PC-3 (cell line): ENCODE results near the gene ZBTB16. TPM values are rescaled to one million over a fixed set of nuclear protein-coding genes. Genes with fewer than 3 reads are reported as not detected.

ENCODE experiments used
- ATAC-seq: fragments of 200-7000 bp; cut with Tn5 transposase; 2 replicates; pipeline ENCODE4 v1.9.1; 2020; ENCODE audit warnings: mild to moderate bottlenecking, moderate library complexity
- BruUV-seq: library from RNA; stranded (reverse); fragments of 400-500 nt; replicated peaks from 2 replicates; lab custom pipeline; 2021; lab: Mats Ljungman, UMichigan
- CTCF ChIA-PET: fragments of 300-600 bp; sonication (Branson Sonifier 250); formaldehyde crosslinking; loops from one replicate; lab custom pipeline; 2022; ENCODE audit warnings: antibody characterized with exemption; lab: Charles Lee
- POLR2A ChIA-PET: fragments of 300-600 bp; sonication (Branson Sonifier 250); formaldehyde crosslinking; loops from one replicate; lab custom pipeline; 2022; ENCODE audit warnings: antibody characterized with exemption; ENCODE audit not compliant: unreplicated experiment; lab: Charles Lee
- DNase-seq: peaks from one replicate; pipeline ENCODE4 v3.0.0-alpha.2; 2015
- H2AFZ ChIP-seq: fragments of 300-600 bp; sonication (generic); 2 replicates; pipeline ENCODE4 v1.6.0; 2016; ENCODE audit warnings: antibody characterized with exemption, low read length
- H3F3A ChIP-seq: fragments of 300-600 bp; sonication (generic); one replicate; pipeline ENCODE4 v1.6.0; 2017; ENCODE audit warnings: antibody characterized with exemption, low read length, control low read depth, mild to moderate bottlenecking; ENCODE audit not compliant: unreplicated experiment
- H3K27ac ChIP-seq: fragments of 300-600 bp; sonication (generic); 2 replicates; pipeline ENCODE4 v1.5.1; 2016; ENCODE audit warnings: mild to moderate bottlenecking, low read length
- H3K27me3 ChIP-seq: fragments of 300-600 bp; sonication (generic); 2 replicates; pipeline ENCODE4 v1.6.1; 2016; ENCODE audit warnings: low read length, mixed read lengths
- H3K36me3 ChIP-seq: fragments of 300-600 bp; sonication (generic); 2 replicates; pipeline ENCODE4 v1.6.1; 2016; ENCODE audit warnings: low read depth, mixed run types, low read length, mixed read lengths
- H3K4me1 ChIP-seq: fragments of 300-600 bp; sonication (generic); 2 replicates; pipeline ENCODE4 v1.5.1; 2016; ENCODE audit warnings: low read length; ENCODE audit not compliant: insufficient read depth
- H3K4me2 ChIP-seq: fragments of 300-600 bp; sonication (generic); 2 replicates; pipeline ENCODE4 v1.6.0; 2016; ENCODE audit warnings: low read length
- H3K4me3 ChIP-seq: fragments of 300-600 bp; sonication (generic); 2 replicates; pipeline ENCODE4 v1.5.1; 2016; ENCODE audit warnings: mild to moderate bottlenecking, low read length, mixed read lengths
- H3K79me2 ChIP-seq: fragments of 300-600 bp; sonication (generic); 2 replicates; pipeline ENCODE4 v1.6.1; 2017; ENCODE audit warnings: low read length, mixed read lengths
- H3K9ac ChIP-seq: fragments of 300-600 bp; sonication (generic); 2 replicates; pipeline ENCODE4 v1.6.0; 2016; ENCODE audit warnings: mild to moderate bottlenecking, low read length
- H3K9me2 ChIP-seq: fragments of 300-600 bp; sonication (generic); replicated peaks from 2 replicates; pipeline ENCODE4 v1.6.1; 2016; ENCODE audit warnings: mixed run types, low read length, mixed read lengths
- H3K9me3 ChIP-seq: fragments of 300-600 bp; sonication (generic); 2 replicates; pipeline ENCODE4 v1.6.1; 2016; ENCODE audit warnings: low read length, mixed read lengths
- H4K20me1 ChIP-seq: fragments of 300-600 bp; sonication (generic); 2 replicates; pipeline ENCODE4 v1.6.1; 2016; ENCODE audit warnings: low read length, mixed read lengths
- CTCF ChIP-seq: fragments of 300-600 bp; sonication (generic); conservative IDR thresholded peaks from 2 replicates; pipeline ENCODE4 v1.5.1; 2017; ENCODE audit warnings: antibody characterized with exemption, low read depth, mild to moderate bottlenecking, low read length
- EZH2 ChIP-seq: fragments of 300-600 bp; sonication (generic); IDR thresholded peaks from one replicate; pipeline ENCODE4 v1.6.1; 2017; ENCODE audit warnings: antibody characterized with exemption, mild to moderate bottlenecking, low read length; ENCODE audit not compliant: unreplicated experiment
- EZH2phosphoT487 ChIP-seq: fragments of 300-600 bp; sonication (generic); IDR thresholded peaks from 2 replicates; pipeline ENCODE4 v1.6.1; 2018; ENCODE audit warnings: mild to moderate bottlenecking, antibody characterized with exemption, low read length, borderline replicate concordance
- intact Hi-C: fragments of 100-400 bp; cut with micrococcal nuclease; formaldehyde crosslinking; loops from 2 replicates; pipeline ENCODE4 v1.9.0; 2023
- total RNA-seq: library from RNA; depleted of rRNA; stranded (reverse); fragments of >200 nt; gene quantifications from 2 replicates; pipeline ENCODE4 v1.2.3, GENCODE V29; 2014

ZBTB16 gene
- total RNA-seq, 1 experiment from 2014 or later, result not detected

DNA sequence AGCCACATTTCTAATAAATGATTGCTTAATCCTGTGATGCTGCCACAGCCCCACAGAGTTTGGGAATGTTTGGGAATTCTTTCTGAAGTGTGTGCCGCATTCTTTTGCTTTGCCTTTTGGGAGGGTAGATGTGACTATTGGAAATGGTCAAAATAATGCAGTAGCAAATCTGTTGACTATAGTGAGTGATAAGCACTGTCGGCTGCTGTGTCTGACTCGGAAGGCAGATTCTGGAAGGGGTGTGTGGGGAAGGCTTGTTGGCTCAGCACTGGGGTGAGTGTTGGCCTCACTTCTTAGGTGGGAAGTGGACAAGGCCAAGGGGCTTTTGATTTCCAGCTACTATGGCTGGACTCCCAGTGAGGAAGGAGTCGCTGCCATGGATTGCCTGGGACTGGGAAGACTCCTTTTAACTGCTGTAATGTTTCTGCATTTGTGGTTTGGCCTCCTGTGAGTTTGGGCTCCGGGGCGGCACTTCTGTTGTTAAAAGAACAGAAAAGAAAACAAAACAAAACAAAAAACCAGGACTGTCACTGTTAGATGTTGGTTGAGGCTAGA is 20.1 kb downstream of the ZBTB16 start:
- H3K4me3 ChIP-seq, result no peak overlapping the region
- no peak overlapping the region for H3K27ac ChIP-seq
- no peak overlapping the region for H2AFZ ChIP-seq
- no peaks in the 10 kb centered on the region for H3K4me1 ChIP-seq
- no peaks in the 10 kb centered on the region for H3K36me3 ChIP-seq
- no peaks in the 10 kb centered on the region for H3K9me2 ChIP-seq
- no peaks in the 10 kb centered on the region for H3K79me2 ChIP-seq
- H3F3A ChIP-seq, result no peaks in the 10 kb centered on the region
- no peaks in the 10 kb centered on the region for H4K20me1 ChIP-seq
- DNase-seq (no peak), ATAC-seq (no peak)
- ChIA-PET CTCF (no interaction called here), POLR2A (no interaction called here)
- BruUV-seq, result no TSS peak
- TF ChIP-seq EZH2phosphoT487, result no peak
- TF ChIP-seq CTCF, result no peak
- no peak for TF ChIP-seq EZH2
- no peak overlapping the region for H3K4me2 ChIP-seq
- intact Hi-C loops, result no loop called here
- H3K27me3 ChIP-seq, result peaks cover 89% of the 10 kb centered on the region
- no peak overlapping the region for H3K9ac ChIP-seq
- H3K9me3 ChIP-seq, result no peaks in the 10 kb centered on the region

DNA sequence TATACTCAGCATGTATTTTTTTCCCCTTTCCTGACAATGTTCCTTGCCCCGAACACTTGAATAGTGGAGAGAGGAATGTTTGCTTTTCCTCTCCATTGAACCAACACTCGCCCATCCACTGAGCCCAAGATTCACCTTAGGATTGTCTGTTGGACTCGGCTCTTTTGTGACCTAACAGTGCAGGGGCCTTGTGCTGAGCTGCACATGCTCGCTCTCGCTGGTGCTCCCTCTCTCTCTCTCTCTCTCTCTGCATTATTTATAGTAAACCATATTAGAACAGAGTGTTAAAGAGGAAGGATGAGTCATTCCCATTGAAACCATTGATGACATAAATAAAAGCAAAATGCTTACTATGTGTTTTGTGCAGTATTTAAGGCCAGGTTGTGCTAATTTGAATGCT is 20.7 kb downstream of the ZBTB16 start:
- H3K9me2 ChIP-seq, result no peaks in the 10 kb centered on the region
- no peak for ATAC-seq
- TF ChIP-seq CTCF, result no peak
- no peak for TF ChIP-seq EZH2phosphoT487
- no peak for TF ChIP-seq EZH2
- no peaks in the 10 kb centered on the region for H3K4me1 ChIP-seq
- POLR2A ChIA-PET, result no interaction called here
- no peak overlapping the region for H3K4me3 ChIP-seq
- no peak overlapping the region for H3K4me2 ChIP-seq
- BruUV-seq, result no TSS peak
- no peaks in the 10 kb centered on the region for H3K36me3 ChIP-seq
- H3F3A ChIP-seq, result no peaks in the 10 kb centered on the region
- H3K9ac ChIP-seq, result no peak overlapping the region
- CTCF ChIA-PET, result no interaction called here
- H3K27me3 ChIP-seq, result peaks cover 86% of the 10 kb centered on the region
- no peak for DNase-seq
- no peaks in the 10 kb centered on the region for H3K9me3 ChIP-seq
- no peak overlapping the region for H3K27ac ChIP-seq
- H2AFZ ChIP-seq, result no peak overlapping the region
- H4K20me1 ChIP-seq, result no peaks in the 10 kb centered on the region
- no peaks in the 10 kb centered on the region for H3K79me2 ChIP-seq
- intact Hi-C loops, result no loop called here

DNA sequence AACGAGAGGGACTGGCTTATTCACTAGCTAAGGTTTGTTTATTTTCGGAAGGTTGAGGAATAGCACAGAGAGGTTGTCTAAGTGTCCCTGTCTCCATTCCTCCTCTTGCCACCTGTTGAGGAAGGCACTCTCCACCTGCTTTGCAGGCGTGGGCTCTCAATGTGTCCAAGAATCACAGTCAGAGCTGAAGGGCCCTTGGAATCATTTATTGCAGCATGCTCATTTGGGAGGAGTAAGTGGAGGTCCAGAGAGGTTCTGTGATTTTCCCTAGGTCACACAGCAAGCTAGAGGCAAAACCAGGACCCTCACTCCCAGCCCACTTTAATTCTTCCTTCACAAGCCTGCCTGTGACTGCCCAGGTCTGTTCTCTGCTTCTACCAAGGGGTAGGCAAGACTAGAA is 21.3 kb downstream of the ZBTB16 start:
- no peaks in the 10 kb centered on the region for H3F3A ChIP-seq
- no peaks in the 10 kb centered on the region for H4K20me1 ChIP-seq
- H3K9me3 ChIP-seq, result no peaks in the 10 kb centered on the region
- no peak overlapping the region for H2AFZ ChIP-seq
- ATAC-seq (no peak), DNase-seq (no peak)
- intact Hi-C loops, result no loop called here
- H3K79me2 ChIP-seq, result no peaks in the 10 kb centered on the region
- H3K4me3 ChIP-seq, result no peak overlapping the region
- peaks cover 86% of the 10 kb centered on the region for H3K27me3 ChIP-seq
- H3K36me3 ChIP-seq, result no peaks in the 10 kb centered on the region
- no peak for TF ChIP-seq EZH2phosphoT487
- no peak for TF ChIP-seq CTCF
- TF ChIP-seq EZH2, result no peak
- POLR2A ChIA-PET, result no interaction called here
- no TSS peak for BruUV-seq
- no peak overlapping the region for H3K9ac ChIP-seq
- CTCF ChIA-PET, result no interaction called here
- H3K9me2 ChIP-seq, result no peaks in the 10 kb centered on the region
- H3K27ac ChIP-seq, result no peak overlapping the region
- no peak overlapping the region for H3K4me2 ChIP-seq
- H3K4me1 ChIP-seq, result no peaks in the 10 kb centered on the region
